Epithelial cell of esophagus (primary cell): ENCODE data around the gene SERPINF2.
"Not testable (repeated sequence)": the region's sequence is repeated elsewhere in the genome, so short reads cannot be mapped to it uniquely, and the experiment has no call there.

ENCODE experiments used
- DNase-seq: peaks from one replicate; pipeline ENCODE4 v3.0.0; 2010; ENCODE audit warnings: low read depth
- H3K4me3 ChIP-seq: 2 replicates; pipeline ENCODE4 v1.5.1; 2011; ENCODE audit warnings: mild to moderate bottlenecking, low read length, control low read depth
- TF ChIP-seq, protein P1 (sequence below): IDR thresholded peaks from 2 replicates; pipeline ENCODE4 v1.5.1; 2011; ENCODE audit warnings: low read depth, mild to moderate bottlenecking, low read length, control low read depth, inconsistent platforms; ENCODE audit not compliant: insufficient read depth; ENCODE audit errors: missing control alignments

Gene SERPINF2

GRCh38 chr17:1707107-1707506 is 35.6 kb upstream of the SERPINF2 start:
- TF ChIP-seq, protein P1, sequence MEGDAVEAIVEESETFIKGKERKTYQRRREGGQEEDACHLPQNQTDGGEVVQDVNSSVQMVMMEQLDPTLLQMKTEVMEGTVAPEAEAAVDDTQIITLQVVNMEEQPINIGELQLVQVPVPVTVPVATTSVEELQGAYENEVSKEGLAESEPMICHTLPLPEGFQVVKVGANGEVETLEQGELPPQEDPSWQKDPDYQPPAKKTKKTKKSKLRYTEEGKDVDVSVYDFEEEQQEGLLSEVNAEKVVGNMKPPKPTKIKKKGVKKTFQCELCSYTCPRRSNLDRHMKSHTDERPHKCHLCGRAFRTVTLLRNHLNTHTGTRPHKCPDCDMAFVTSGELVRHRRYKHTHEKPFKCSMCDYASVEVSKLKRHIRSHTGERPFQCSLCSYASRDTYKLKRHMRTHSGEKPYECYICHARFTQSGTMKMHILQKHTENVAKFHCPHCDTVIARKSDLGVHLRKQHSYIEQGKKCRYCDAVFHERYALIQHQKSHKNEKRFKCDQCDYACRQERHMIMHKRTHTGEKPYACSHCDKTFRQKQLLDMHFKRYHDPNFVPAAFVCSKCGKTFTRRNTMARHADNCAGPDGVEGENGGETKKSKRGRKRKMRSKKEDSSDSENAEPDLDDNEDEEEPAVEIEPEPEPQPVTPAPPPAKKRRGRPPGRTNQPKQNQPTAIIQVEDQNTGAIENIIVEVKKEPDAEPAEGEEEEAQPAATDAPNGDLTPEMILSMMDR: no peak
- no peak for DNase-seq
- H3K4me3 ChIP-seq: no peak overlapping the region

- not testable (repeated sequence) for DNase-seq, H3K4me3 ChIP-seq
These were observed 33.8 kb upstream of the SERPINF2 start for GRCh38 chr17:1708791-1709346.

GRCh38 chr17:1709403-1709951 is 33.2 kb upstream of the SERPINF2 start:
- no peak for DNase-seq
- TF ChIP-seq, protein P1: no peak
- peak overlapping the region; percentile 51 for H3K4me3 ChIP-seq

- TF ChIP-seq, protein P1: no peak
- peak within 1 kb of the TSS; percentile 51 for H3K4me3 ChIP-seq
- peak; percentile 77 for DNase-seq
These were observed 32.5 kb upstream of the SERPINF2 start, which contains the start of gene TLCD2 for GRCh38 chr17:1709971-1710806. TSS of gene TLCD2 (minus strand) at chr17:1710377. CDS start at chr17:1710242, 135 bp downstream.

DNA sequence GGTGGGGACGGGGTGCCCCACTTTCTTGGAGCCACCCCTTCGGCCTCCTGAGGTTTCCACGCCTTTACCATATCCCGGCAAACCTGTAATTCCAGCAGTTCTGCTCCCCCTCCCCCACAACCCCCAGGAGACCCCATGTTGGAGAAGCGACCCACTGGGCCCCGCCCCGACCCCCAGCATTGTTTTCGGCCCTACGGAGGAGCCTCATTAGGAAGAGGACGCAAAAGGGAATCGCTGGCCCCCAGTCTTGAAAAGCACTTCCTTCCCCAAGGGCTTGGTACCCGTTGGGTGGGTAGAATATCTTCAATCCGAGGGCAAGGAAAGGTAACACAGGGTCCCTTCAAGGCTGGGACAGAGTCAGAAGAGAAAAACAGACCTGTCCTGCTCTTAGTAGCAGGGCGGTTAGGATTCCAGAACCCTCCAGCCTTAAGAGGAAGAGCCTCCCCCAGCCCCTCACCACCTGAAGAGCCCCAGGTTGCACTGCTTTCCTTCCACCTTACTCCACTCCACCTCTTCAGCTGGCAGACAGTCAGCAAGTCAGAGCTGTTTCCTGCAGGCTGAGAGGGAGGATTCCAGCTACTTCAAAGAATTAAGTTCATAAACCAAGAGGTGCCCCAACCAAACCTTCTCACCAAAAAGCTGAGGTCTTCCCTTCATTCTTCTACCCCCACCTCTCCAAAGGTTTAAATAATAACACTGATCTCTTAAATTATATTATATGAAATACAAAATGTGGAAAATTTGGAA is 31.7 kb upstream of the SERPINF2 start:
- TF ChIP-seq, protein P1: no peak
- DNase-seq: peak; percentile 47
- peak overlapping the region; percentile 51 for H3K4me3 ChIP-seq

- no peak overlapping the region for H3K4me3 ChIP-seq
- TF ChIP-seq, protein P1: no peak
- no peak for DNase-seq
These were observed 30.9 kb upstream of the SERPINF2 start for GRCh38 chr17:1711804-1712203.

DNA sequence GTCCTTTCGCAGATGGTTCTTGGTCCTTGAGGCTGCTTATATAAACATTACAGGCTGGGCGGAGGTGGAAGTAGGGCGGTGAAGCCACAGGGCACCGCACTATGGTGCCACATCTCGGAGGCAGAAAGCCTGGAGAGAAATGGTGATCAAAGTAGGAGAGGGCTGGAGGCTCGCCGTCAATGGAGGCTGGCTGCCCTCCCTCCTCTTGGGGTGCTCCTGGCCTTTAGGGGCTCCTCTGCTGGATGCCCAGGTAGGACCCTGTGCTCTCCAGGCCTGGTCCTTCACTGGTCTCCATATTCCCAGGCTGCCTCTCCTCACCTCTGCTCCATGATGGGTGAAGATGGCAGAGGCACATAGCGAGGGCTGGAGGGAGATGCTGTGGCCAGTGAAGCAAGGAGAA is 30.4 kb upstream of the SERPINF2 start:
- DNase-seq: no peak
- H3K4me3 ChIP-seq: no peak overlapping the region
- TF ChIP-seq, protein P1: no peak
